Activated T-cell treated with anti-CD3 and anti-CD28 coated beads, Interleukin-2, amount 50 U/mL, for 4 hours (primary cell): ENCODE data around the gene ZNF410. TPM values are rescaled to one million over a fixed set of nuclear protein-coding genes. Genes with fewer than 3 reads are reported as not detected.
"Not testable (repeated sequence)": the region's sequence is repeated elsewhere in the genome, so short reads cannot be mapped to it uniquely, and the experiment has no call there.

Experiments used
- ATAC-seq, 2 donors: fragments of 200-7000 bp; cut with Tn5 transposase; one replicate each; pipeline ENCODE4 v1.10.0; 2021
- DNase-seq: peaks from one replicate; pipeline ENCODE4 v3.0.0-alpha.2; 2020
- H3K27me3 Mint-ChIP-seq: one replicate; pipeline ENCODE4 v1.8.0; 2021; ENCODE audit warnings: low read depth, mixed read lengths
- H3K36me3 Mint-ChIP-seq: one replicate; pipeline ENCODE4 v1.8.0; 2022; ENCODE audit warnings: mixed read lengths; ENCODE audit not compliant: insufficient read depth
- H3K4me1 Mint-ChIP-seq: one replicate; pipeline ENCODE4 v1.8.0; 2021; ENCODE audit warnings: low read depth, mixed read lengths
- H3K4me3 Mint-ChIP-seq: one replicate; pipeline ENCODE4 v1.8.0; 2021; ENCODE audit warnings: mild to moderate bottlenecking, moderate library complexity, mixed read lengths
- H3K9me3 Mint-ChIP-seq: one replicate; pipeline ENCODE4 v1.8.0; 2021; ENCODE audit warnings: mixed read lengths
- total RNA-seq, 3 donors: library from RNA; stranded (reverse); gene quantifications; one replicate each; pipeline ENCODE4 v1.2.1, GENCODE V29; 2021

ZNF410 gene
- total RNA-seq, 3 donors from 2014 or later: 45.8 to 54.9 (median 54.5) TPM

- no peaks in the 10 kb centered on the region for H3K4me1 Mint-ChIP-seq
- H3K4me3 Mint-ChIP-seq: no peak overlapping the region
- H3K36me3 Mint-ChIP-seq: peaks cover 25% of the 10 kb centered on the region
- DNase-seq: no peak
- no peaks in the 10 kb centered on the region for H3K27me3 Mint-ChIP-seq
- no peaks in the 10 kb centered on the region for H3K9me3 Mint-ChIP-seq
- no peak for ATAC-seq
Observed at GRCh38 chr14:73903028-73903427, 16.4 kb downstream of the ZNF410 start.

GRCh38 chr14:73909681-73910080 is 23.0 kb downstream of the ZNF410 start:
- H3K4me1 Mint-ChIP-seq: no peaks in the 10 kb centered on the region
- peaks cover 62% of the 10 kb centered on the region for H3K36me3 Mint-ChIP-seq
- H3K4me3 Mint-ChIP-seq: no peak overlapping the region
- ATAC-seq (no peak), DNase-seq (no peak)
- no peaks in the 10 kb centered on the region for H3K27me3 Mint-ChIP-seq
- H3K9me3 Mint-ChIP-seq: peaks cover 7% of the 10 kb centered on the region

GRCh38 chr14:73913256-73913655 is 26.6 kb downstream of the ZNF410 start:
- Mint-ChIP-seq H3K4me3 (no peak overlapping the region), H3K36me3 (peaks cover 54% of the 10 kb centered on the region), H3K4me1 (peaks cover 2% of the 10 kb centered on the region), H3K9me3 (peaks cover 7% of the 10 kb centered on the region), H3K27me3 (no peaks in the 10 kb centered on the region)
- ATAC-seq (no peak), DNase-seq (no peak)

- H3K4me3 Mint-ChIP-seq: no peak overlapping the region
- H3K36me3 Mint-ChIP-seq: peaks cover 44% of the 10 kb centered on the region
- peaks cover 2% of the 10 kb centered on the region for H3K4me1 Mint-ChIP-seq
- peaks cover 7% of the 10 kb centered on the region for H3K9me3 Mint-ChIP-seq
- ATAC-seq: no peak
- H3K27me3 Mint-ChIP-seq: no peaks in the 10 kb centered on the region
- no peak for DNase-seq
Observed at GRCh38 chr14:73916324-73916723, 29.7 kb downstream of the ZNF410 start.

- peaks cover 38% of the 10 kb centered on the region for H3K36me3 Mint-ChIP-seq
- not testable (repeated sequence) for H3K4me3 Mint-ChIP-seq, ATAC-seq, H3K27me3 Mint-ChIP-seq, H3K9me3 Mint-ChIP-seq, DNase-seq, H3K4me1 Mint-ChIP-seq
Observed at GRCh38 chr14:73919457-73919856, 32.8 kb downstream of the ZNF410 start.

- ATAC-seq (no peak), DNase-seq (no peak)
- H3K4me1 Mint-ChIP-seq: peaks cover 2% of the 10 kb centered on the region
- H3K36me3 Mint-ChIP-seq: peaks cover 53% of the 10 kb centered on the region
- H3K4me3 Mint-ChIP-seq: no peak overlapping the region
- no peaks in the 10 kb centered on the region for H3K27me3 Mint-ChIP-seq
- no peaks in the 10 kb centered on the region for H3K9me3 Mint-ChIP-seq
Observed at GRCh38 chr14:73924337-73924736, 37.7 kb downstream of the ZNF410 start.

GRCh38 chr14:73935666-73936065 is 49.0 kb downstream of the ZNF410 start:
- H3K4me3 Mint-ChIP-seq: no peak overlapping the region
- H3K9me3 Mint-ChIP-seq: no peaks in the 10 kb centered on the region
- no peak for DNase-seq
- peaks cover 24% of the 10 kb centered on the region for H3K36me3 Mint-ChIP-seq
- no peaks in the 10 kb centered on the region for H3K4me1 Mint-ChIP-seq
- H3K27me3 Mint-ChIP-seq: no peaks in the 10 kb centered on the region
- no peak for ATAC-seq

GRCh38 chr14:73936548-73936947 is 49.9 kb downstream of the ZNF410 start:
- Mint-ChIP-seq H3K4me1 (no peaks in the 10 kb centered on the region), H3K36me3 (peaks cover 21% of the 10 kb centered on the region), H3K27me3 (no peaks in the 10 kb centered on the region), H3K9me3 (no peaks in the 10 kb centered on the region), H3K4me3 (no peak overlapping the region)
- DNase-seq (no peak), ATAC-seq (no peak)

- H3K4me3 Mint-ChIP-seq: no peak overlapping the region
- H3K9me3 Mint-ChIP-seq: no peaks in the 10 kb centered on the region
- no peaks in the 10 kb centered on the region for H3K4me1 Mint-ChIP-seq
- peaks cover 17% of the 10 kb centered on the region for H3K36me3 Mint-ChIP-seq
- DNase-seq (no peak), ATAC-seq (no peak)
- no peaks in the 10 kb centered on the region for H3K27me3 Mint-ChIP-seq
Observed at GRCh38 chr14:73937012-73937411, 50.4 kb downstream of the ZNF410 start.

- Mint-ChIP-seq H3K9me3 (no peaks in the 10 kb centered on the region), H3K36me3 (peaks cover 9% of the 10 kb centered on the region), H3K4me3 (no peak overlapping the region), H3K27me3 (no peaks in the 10 kb centered on the region), H3K4me1 (no peaks in the 10 kb centered on the region)
- DNase-seq (no peak), ATAC-seq (no peak)
Observed at GRCh38 chr14:73942180-73942579, 55.5 kb downstream of the ZNF410 start.

GRCh38 chr14:73943083-73943482 is 56.4 kb downstream of the ZNF410 start:
- DNase-seq (no peak), ATAC-seq (no peak)
- Mint-ChIP-seq H3K9me3 (no peaks in the 10 kb centered on the region), H3K36me3 (peaks cover 9% of the 10 kb centered on the region), H3K4me3 (no peak overlapping the region), H3K4me1 (no peaks in the 10 kb centered on the region), H3K27me3 (no peaks in the 10 kb centered on the region)

GRCh38 chr14:73944432-73945158 is 57.9 kb downstream of the ZNF410 start:
- H3K36me3 Mint-ChIP-seq: peaks cover 9% of the 10 kb centered on the region
- ATAC-seq (no peak), DNase-seq (no peak)
- H3K4me1 Mint-ChIP-seq: peaks cover 3% of the 10 kb centered on the region
- no peaks in the 10 kb centered on the region for H3K9me3 Mint-ChIP-seq
- no peak overlapping the region for H3K4me3 Mint-ChIP-seq
- no peaks in the 10 kb centered on the region for H3K27me3 Mint-ChIP-seq

GRCh38 chr14:73945159-73945670 is 58.6 kb downstream of the ZNF410 start:
- Mint-ChIP-seq H3K4me1 (peaks cover 6% of the 10 kb centered on the region), H3K27me3 (no peaks in the 10 kb centered on the region), H3K4me3 (no peak overlapping the region), H3K36me3 (peaks cover 9% of the 10 kb centered on the region), H3K9me3 (no peaks in the 10 kb centered on the region)
- ATAC-seq (no peak), DNase-seq (no peak)

GRCh38 chr14:73949752-73950734 is 63.4 kb downstream of the ZNF410 start, which contains the start of the genes COQ6 and FAM161B:
Gene COQ6 (plus strand): TSS chr14:73950302. CDS start chr14:73950333, 31 bp downstream.
Gene FAM161B (minus strand): TSS chr14:73950094. CDS start chr14:73950026, 68 bp downstream.
- Mint-ChIP-seq H3K4me3 (peak within 1 kb of the TSS; percentile 97), H3K4me1 (peaks cover 19% of the 10 kb centered on the region), H3K27me3 (no peaks in the 10 kb centered on the region), H3K36me3 (peaks cover 10% of the 10 kb centered on the region), H3K9me3 (no peaks in the 10 kb centered on the region)
- ATAC-seq (peak; percentile 96 to 97), DNase-seq (peak; percentile 72)
